A673 (cell line): ENCODE data around the gene ZNF823.

Experiments used
- CTCF ChIP-seq: fragments of 300-800, 200-600 bp; sonication (generic); conservative IDR thresholded peaks from 2 replicates; pipeline ENCODE4 v1.5.1; 2017; ENCODE audit warnings: low read depth, mild to moderate bottlenecking, antibody characterized with exemption, low read length, moderate library complexity, mixed read lengths
- EZH2 ChIP-seq: fragments of 200-600 bp; sonication (generic); IDR thresholded peaks from 2 replicates; pipeline ENCODE4 v1.6.1; 2017; ENCODE audit warnings: borderline replicate concordance, low read depth, mild to moderate bottlenecking, mixed read lengths, antibody characterized with exemption, low read length; ENCODE audit not compliant: poor library complexity, severe bottlenecking

GRCh38 chr19:11763117-11763516 is 24.4 kb upstream of the ZNF823 start:
- TF ChIP-seq CTCF, result no peak
- TF ChIP-seq EZH2, result no peak
